Uterus (tissue), 4 donors: ENCODE results near the gene CDCA4. TPM values are rescaled to one million over a fixed set of nuclear protein-coding genes. Genes with fewer than 3 reads are reported as not detected.
"Not testable (repeated sequence)": the region's sequence is repeated elsewhere in the genome, so short reads cannot be mapped to it uniquely, and the experiment has no call there.

Experiments used
- DNase-seq, 2 donors: peaks; one replicate each; pipeline ENCODE4 v3.0.0-alpha.2; 2019 to 2020
- H3K27ac ChIP-seq, 2 donors: fragments of 200-600 bp; sonication (generic); 1 replicate in 1 of 2; 2 replicates in 1 of 2; pipeline ENCODE4 v1.5.1; 2016 to 2018
- H3K27me3 ChIP-seq, 2 donors: fragments of 200-600 bp; sonication (generic); one replicate each; pipeline ENCODE4 v1.5.1; 2018 to 2019; ENCODE audit warnings: control low read depth in 1 of 2
- H3K36me3 ChIP-seq, 2 donors: fragments of 200-600 bp; sonication (generic); one replicate each; pipeline ENCODE4 v1.5.1; 2019; ENCODE audit warnings: control low read depth in 1 of 2
- H3K4me1 ChIP-seq, 2 donors: fragments of 200-600 bp; sonication (generic); one replicate each; pipeline ENCODE4 v1.5.1; 2018 to 2019; ENCODE audit warnings: control low read depth in 1 of 2
- H3K4me3 ChIP-seq, 2 donors: fragments of 200-600 bp; sonication (generic); 1 replicate in 1 of 2; 2 replicates in 1 of 2; pipeline ENCODE4 v1.5.1; 2018 to 2019; ENCODE audit warnings: mild to moderate bottlenecking in 1 of 2
- H3K9me3 ChIP-seq, 2 donors: fragments of 200-600 bp; sonication (generic); one replicate each; pipeline ENCODE4 v1.5.1; 2019; ENCODE audit warnings: control low read depth in 1 of 2
- POLR2A ChIP-seq, 2 donors: fragments of 450-650 bp; IDR thresholded peaks; one replicate each; pipeline ENCODE4 v1.6.1; 2016; ENCODE audit warnings: antibody characterized with exemption in 2 of 2, mild to moderate bottlenecking in 1 of 2, moderate library complexity in 1 of 2
- intact Hi-C: fragments of 100-400 bp; cut with DNase I; formaldehyde crosslinking; loops from one replicate; pipeline ENCODE4 v1.15.1; 2023; ENCODE audit warnings: low total_unique reads
- total RNA-seq, 4 donors: library from RNA; depleted of rRNA in 3 of 4; stranded (reverse); fragments of >200 nt in 3 of 4; gene quantifications; one replicate each; pipeline versions ENCODE4 v1.1.0 to v1.2.4, GENCODE V29; 2014 to 2023
- TF ChIP-seq, protein P1 (sequence below), 4 experiments: fragments of 200-600 bp in 2 of 4; fragments of 450-650 bp in 2 of 4; sonication (generic) in 2 of 4; IDR thresholded peaks; one replicate each; pipeline ENCODE4 v1.5.1; 2016 to 2019; ENCODE audit warnings: antibody characterized with exemption in 4 of 4, mild to moderate bottlenecking in 2 of 4, moderate library complexity in 1 of 4
- donor health status: DM: yes; HTN: yes; CAD: no.

Gene CDCA4
- total RNA-seq, 4 donors from 2014 or later = 2.3 to 43.3 (median 10.3) TPM

DNA sequence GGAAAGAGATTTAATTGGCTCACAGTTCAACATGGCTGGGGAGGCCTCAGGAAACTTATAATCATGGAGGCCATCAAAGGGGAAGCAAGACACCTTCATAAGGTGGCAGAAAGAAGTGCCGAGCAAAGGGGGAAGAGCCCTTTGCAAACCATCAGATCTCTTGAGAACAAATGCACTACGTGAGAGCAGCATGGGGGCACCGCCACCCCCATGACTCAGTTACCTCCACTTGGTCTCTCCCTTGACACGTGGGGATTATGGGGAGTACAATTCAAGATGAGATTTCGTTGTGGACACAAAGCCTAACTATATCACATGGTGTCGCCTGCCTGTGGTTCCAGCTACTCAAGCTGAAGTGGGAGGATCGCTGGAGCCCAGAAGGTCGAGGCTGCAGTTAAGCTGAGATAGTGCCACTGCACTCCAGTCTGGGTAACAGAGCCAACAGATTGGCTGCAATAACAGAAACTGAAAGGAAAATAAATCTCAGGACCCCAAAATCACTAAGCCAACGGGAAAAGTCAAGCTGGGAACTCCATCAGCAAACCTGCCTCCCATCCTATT lies 10.0 kb upstream of the CDCA4 start:
- no peak for TF ChIP-seq POLR2A (IDR thresholded peaks at IDR 0.05)
- TF ChIP-seq, protein P1, sequence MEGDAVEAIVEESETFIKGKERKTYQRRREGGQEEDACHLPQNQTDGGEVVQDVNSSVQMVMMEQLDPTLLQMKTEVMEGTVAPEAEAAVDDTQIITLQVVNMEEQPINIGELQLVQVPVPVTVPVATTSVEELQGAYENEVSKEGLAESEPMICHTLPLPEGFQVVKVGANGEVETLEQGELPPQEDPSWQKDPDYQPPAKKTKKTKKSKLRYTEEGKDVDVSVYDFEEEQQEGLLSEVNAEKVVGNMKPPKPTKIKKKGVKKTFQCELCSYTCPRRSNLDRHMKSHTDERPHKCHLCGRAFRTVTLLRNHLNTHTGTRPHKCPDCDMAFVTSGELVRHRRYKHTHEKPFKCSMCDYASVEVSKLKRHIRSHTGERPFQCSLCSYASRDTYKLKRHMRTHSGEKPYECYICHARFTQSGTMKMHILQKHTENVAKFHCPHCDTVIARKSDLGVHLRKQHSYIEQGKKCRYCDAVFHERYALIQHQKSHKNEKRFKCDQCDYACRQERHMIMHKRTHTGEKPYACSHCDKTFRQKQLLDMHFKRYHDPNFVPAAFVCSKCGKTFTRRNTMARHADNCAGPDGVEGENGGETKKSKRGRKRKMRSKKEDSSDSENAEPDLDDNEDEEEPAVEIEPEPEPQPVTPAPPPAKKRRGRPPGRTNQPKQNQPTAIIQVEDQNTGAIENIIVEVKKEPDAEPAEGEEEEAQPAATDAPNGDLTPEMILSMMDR (IDR thresholded peaks at IDR 0.05) = no peak
- Histone ChIP-seq H3K36me3 (no peaks in the 10 kb centered on the region), H3K4me3 (no peak overlapping the region), H3K4me1 (no peaks in the 10 kb centered on the region), H3K27me3 (peaks cover 0 to 3% of the 10 kb centered on the region in 2 donors), H3K27ac (no peak overlapping the region), H3K9me3 (no peaks in the 10 kb centered on the region)
- DNase-seq = no peak
- intact Hi-C loops = no loop called here

DNA sequence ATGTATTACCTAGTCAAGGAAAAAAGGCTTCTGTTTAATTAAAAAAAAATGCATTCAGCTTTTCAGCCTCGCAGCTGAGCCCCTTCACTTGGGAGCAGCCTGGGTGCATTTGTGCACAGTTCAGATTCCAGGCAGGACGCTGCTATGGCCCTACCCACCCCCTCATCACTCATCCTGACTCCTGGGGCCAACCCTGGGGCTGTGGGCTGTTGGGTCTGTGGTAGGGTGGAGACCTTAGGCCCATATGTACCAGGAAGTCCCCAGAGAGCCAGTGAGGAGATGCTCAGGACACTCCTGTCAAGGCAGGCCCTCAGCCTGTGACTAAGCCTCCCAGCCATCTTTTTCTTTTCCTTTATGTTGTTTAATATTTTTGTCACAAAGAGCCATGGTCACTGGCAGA lies 9.3 kb upstream of the CDCA4 start:
- no peak overlapping the region for H3K4me3 ChIP-seq
- H3K27me3 ChIP-seq = no peaks in the 10 kb centered on the region
- TF ChIP-seq POLR2A (IDR thresholded peaks at IDR 0.05) = no peak
- TF ChIP-seq, protein P1 (IDR thresholded peaks at IDR 0.05) = no peak
- no peak overlapping the region for H3K27ac ChIP-seq
- H3K36me3 ChIP-seq = no peaks in the 10 kb centered on the region
- intact Hi-C loops = no loop called here
- no peaks in the 10 kb centered on the region for H3K9me3 ChIP-seq
- no peak for DNase-seq
- H3K4me1 ChIP-seq = no peaks in the 10 kb centered on the region

DNA sequence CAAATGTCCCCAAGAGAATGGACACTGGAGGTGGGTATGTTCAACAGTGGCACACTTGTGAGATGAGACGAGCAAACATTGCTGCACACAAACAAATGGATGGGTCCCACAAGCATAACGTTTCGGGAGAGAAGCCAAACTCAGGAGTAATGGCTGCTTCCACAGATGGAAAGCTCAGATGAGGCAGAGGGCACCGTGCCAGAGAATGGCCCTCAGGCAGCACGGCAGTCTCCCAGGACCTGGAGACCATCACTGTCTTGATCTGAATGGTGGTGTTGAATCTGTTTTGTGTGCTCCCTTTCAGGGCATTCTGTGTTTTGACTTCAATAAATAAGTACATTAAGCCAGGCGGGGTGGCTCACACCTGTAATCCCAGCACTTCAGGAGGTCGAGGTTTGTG lies 8.5 kb upstream of the CDCA4 start:
- Histone ChIP-seq H3K27ac (no peak overlapping the region), H3K9me3 (no peaks in the 10 kb centered on the region), H3K27me3 (no peaks in the 10 kb centered on the region), H3K4me3 (no peak overlapping the region), H3K36me3 (no peaks in the 10 kb centered on the region), H3K4me1 (no peaks in the 10 kb centered on the region)
- no peak for TF ChIP-seq POLR2A (IDR thresholded peaks at IDR 0.05)
- TF ChIP-seq, protein P1 (IDR thresholded peaks at IDR 0.05) = no peak
- intact Hi-C loops = no loop called here
- DNase-seq = no peak

DNA sequence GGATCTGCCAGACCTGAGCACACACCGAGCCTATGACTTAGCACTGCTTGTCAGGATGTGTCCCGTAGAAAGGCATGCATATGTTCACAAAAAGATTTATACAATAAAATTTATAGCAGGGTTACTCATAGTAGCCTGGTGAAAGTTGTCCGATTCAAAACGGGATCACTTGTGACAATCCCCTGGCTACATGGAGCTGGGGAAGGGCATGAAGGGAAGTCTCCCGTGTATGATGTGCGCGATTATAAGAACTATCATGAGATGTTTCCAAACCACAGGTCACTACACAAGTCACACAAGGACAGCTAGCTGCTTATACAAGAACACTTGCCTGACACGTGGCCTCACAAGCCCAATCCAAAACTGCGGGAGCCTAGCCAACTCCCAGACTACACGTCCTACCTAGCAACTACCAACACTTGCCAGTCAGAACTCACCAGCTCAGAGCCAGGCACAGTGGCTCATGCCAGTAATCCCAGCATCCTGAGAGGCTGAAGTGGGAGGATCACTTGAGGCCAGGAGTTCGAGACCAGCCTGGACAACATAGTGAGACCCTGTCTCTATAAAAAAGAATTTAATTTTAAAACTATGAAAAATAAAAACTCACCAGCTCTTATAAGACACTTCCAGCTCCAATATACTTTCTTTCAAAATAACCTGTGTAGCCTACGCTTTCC lies 7.5 kb upstream of the CDCA4 start:
- no peaks in the 10 kb centered on the region for H3K9me3 ChIP-seq
- no peaks in the 10 kb centered on the region for H3K36me3 ChIP-seq
- H3K4me3 ChIP-seq = no peak overlapping the region
- no peak overlapping the region for H3K27ac ChIP-seq
- TF ChIP-seq POLR2A (IDR thresholded peaks at IDR 0.05) = no peak
- TF ChIP-seq, protein P1 (IDR thresholded peaks at IDR 0.05) = no peak
- DNase-seq = no peak
- intact Hi-C loops = no loop called here
- no peaks in the 10 kb centered on the region for H3K4me1 ChIP-seq
- H3K27me3 ChIP-seq = no peaks in the 10 kb centered on the region

DNA sequence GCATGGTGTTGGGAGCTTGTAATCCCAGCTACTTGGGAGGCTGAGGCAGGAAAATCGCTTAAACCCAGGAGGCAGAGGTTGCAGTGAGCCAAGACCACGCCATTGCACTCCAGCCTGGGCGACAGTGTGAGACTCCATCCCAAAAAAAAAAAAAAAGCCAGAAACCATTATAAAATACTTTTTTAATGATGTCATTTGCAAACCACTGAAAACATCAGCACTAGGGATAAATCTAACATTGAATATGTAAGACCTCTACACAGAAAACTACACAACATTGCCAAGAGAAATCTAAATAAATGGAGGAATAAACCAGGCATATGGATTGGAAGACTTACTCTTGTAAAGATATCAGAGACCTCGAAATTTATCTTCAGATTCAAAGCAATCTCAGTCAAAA lies 6.8 kb upstream of the CDCA4 start:
- intact Hi-C loops, DNase-seq, H3K36me3 ChIP-seq, H3K27ac ChIP-seq, H3K27me3 ChIP-seq, H3K4me3 ChIP-seq, H3K9me3 ChIP-seq, H3K4me1 ChIP-seq: not testable (repeated sequence)
